RPMI8226 (cell line): ENCODE results near the gene MYLK.

Experiments
- DNase-seq: peaks from one replicate; pipeline ENCODE4 v3.0.0-alpha.2; 2015

MYLK gene

DNA sequence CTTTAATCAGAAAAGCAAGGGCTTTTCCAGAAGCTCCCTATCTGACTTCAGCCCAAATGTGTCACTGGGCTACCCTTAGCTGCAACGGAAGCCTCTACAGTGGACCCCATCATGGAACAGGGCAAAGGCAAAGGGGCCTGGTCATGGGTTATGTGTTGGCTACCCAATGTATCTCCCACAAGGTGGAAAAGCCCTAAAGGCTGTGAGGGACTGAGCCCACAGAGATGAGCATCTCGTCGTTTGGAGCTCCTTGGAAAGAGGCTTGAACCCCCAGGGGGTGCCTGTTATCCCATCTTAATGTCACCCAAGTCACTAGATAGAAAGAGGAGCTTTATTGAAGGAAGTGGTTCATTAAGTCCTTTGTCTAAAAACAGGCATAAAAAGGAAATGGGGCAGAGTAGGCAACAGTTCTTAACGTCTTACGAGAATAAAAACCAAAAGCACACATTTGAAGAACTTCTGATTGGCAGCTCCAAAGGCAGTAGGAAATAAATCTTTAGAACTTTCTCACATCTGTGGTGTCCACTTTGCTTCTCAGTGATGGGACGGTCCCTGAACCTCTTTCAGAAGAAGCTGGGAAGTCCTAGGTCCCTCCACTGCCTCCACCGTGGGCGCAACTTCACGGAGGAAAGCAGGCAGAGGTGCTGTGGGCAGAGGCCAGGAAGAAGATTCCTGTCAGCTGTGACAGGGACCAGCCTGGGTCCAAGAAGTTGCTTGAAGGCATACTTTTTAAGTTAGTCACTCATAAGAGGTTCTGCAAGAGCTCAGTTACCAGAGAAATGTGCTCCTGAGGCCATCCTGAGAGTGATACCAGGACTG, 93.7 kb downstream of the MYLK start:
- no peak for DNase-seq

DNA sequence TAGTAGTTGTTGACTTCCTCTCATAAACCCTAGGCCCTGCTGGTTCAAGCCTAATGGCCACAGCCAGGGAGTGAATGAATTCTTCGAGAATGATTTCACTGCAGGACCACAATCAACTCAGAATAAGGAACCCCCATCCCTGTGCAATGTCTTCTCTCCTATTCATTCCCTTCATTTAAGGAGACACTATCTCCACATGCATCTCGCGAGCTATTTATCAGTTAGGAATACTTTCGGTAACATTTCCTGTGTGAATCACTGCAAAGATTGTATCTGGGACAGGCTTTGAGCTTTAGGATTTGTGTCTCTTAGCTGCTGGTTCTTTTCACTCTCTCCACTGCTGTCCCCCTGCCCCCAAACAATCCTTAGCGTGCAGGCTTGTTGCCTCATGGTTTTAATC, 94.4 kb downstream of the MYLK start:
- DNase-seq = no peak

- DNase-seq = no peak
These were observed 95.0 kb downstream of the MYLK start for GRCh38 chr3:123789160-123789559.

- DNase-seq = no peak
These were observed 95.4 kb downstream of the MYLK start for GRCh38 chr3:123788710-123789109.

DNA sequence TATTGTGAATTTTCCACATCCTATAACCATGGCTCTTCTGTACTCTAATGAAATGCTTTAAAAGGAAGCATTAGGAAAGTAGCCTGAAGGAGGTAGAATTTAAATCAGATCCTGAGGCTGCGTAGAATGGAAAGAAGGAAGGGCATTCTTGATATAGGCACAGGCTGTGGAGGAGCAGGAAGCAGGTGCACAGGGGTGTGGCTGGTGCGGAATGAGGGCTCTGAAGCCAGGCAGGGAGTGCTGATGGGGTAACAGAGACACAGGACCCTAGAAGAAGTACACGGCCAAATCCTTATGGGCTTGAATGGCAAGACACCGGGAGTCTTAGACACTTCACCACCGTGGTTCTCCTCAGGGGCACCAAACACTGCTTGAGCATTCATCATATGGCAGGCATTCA, 97.0 kb downstream of the MYLK start:
- DNase-seq = no peak

- no peak for DNase-seq
These were observed 98.5 kb downstream of the MYLK start for GRCh38 chr3:123785602-123786001.

- no peak for DNase-seq
These were observed 100.3 kb downstream of the MYLK start for GRCh38 chr3:123783811-123784210.

GRCh38 chr3:123783050-123783689, 101.0 kb downstream of the MYLK start:
- no peak for DNase-seq

DNA sequence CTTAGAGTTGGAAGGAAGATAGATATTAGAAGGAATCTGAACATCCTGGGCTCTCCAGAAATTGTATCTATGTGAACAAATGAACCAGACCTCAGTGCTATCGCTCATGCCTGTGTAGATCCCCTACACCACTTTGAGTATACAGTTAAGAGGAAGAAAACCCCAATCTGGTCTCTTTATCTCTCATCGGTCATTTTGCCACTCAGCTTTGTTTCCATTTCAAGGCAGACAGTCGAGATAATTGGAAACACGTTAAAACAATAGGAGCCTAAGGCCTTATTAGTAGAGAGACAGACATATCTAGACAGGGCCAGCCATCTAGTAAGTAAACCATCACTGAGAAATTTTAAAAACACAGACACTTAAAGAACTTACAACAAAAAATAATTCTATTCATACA, 101.6 kb downstream of the MYLK start:
- no peak for DNase-seq

GRCh38 chr3:123781571-123782275, 102.4 kb downstream of the MYLK start:
- DNase-seq = no peak

DNA sequence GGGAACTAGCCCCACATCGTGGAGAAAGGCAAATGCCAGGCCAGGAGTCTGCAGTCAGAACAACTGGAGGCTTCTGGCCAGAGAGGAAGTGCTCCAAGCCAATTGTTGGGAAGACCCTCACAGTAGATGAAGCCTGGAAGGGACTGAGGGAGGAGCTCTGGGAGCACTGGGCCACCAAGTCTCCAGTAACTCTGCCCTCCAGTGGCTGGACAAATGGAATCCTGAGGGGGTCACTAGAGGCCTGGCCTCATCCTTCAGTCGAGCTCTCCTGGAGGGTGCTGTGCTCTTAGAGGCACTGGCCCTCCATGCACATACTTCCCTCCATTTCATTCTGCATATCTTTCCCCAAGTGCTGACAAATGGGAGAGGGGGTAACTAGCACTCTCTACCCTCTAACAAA, 103.0 kb downstream of the MYLK start:
- no peak for DNase-seq

DNA sequence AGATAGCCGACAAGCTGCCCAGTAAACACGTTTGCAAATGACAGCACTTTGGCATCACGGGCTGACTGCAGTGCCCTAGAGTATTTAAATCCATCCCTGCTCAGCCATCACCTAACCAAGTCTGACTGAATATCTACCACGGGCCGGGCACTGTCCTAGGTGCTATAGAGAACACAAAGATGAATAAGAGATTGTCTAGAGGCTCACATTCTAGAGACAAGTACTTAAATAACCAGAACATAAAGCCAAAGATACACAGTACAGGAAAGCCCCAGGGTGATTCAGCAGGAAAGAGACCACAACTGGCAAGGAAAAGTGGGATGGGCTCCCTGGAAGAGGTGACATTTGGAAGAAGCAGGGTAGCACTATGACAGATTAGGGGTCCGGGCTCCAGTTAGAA, 103.5 kb downstream of the MYLK start:
- DNase-seq = no peak

- DNase-seq = no peak
These were observed 104.4 kb downstream of the MYLK start for GRCh38 chr3:123779655-123780231.

DNA sequence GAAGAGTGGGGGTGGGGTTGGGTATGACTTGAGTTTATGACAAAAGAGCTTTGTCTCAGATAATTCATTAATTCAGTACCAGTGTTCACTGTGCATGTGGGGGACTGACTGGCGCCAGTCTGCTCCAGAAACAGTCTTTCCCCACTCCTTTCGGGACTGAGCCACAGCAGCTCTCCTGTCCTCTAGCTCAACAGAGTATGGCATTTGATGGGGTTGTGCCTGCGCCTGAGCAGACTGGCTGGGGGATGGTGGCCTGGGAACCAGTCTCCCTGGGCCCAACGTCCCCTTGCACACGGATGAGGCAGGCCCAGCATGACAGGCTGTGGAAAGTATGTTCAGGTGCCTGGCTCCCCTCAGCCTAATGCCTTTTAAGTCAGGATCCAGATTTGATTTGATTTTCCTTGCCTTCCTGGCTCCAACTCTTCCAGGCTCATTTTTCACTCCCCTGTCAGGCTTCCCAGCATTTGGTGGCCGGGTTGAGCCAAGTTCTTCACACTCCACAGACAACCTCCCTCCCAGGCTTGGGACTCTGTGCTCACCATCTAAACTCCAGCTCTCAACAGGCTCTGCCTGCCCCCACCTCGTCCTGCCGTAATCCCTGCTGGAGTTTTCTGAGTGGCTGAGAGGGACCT, 105.0 kb downstream of the MYLK start:
- no peak for DNase-seq

- DNase-seq = no peak
These were observed 105.6 kb downstream of the MYLK start for GRCh38 chr3:123778525-123778924.

DNA sequence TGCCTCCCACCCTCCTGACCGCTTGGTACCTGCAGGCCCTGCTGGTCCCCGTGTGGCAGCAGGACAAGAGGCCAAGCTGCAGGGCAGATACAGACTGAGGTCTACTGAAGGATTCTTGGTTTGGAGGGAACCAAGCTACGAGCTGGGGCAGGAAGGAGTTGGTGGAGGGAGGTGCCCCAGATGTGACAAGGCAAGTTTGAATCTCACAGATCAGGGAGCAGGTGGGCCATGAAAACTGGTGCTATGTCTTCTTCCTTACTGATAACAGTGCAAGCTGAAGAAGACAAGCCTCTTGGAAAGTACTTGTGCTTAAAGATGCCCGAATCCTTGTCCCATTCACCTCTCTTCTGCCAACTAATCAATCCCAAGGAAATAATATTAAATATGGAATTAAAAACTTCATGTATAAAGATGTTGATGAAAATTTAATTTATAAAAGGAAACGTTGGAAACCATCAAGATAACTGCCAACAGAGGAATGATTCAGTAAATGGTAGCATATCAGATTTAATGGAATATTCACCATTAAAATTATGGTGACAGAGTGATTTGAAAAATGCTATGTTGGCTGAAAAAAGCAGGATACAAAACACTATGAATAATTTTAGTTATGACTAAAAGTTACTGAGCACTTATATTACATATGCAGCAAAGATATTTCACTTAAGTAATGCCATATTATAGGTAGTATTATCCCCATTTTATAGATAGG, 107.9 kb downstream of the MYLK start:
- no peak for DNase-seq

DNA sequence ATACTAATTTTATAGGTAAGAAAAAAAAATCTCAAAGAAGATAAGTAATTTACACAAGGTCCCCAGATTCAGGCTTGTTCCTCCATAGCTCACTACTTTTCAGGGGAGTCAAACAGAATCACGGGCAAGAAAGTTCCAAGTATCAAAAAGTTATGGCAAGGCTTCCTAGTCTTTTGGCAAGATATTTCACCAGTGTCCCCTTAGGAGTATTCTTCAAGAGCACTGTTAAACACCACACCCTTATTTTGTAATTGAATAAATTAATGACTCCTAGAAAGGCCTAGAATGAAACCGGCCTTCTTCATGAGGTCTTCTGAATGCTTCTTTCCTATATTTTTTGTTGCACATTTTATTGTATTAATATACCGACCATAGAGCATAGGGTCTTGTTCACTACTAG, 109.7 kb downstream of the MYLK start:
- no peak for DNase-seq

DNA sequence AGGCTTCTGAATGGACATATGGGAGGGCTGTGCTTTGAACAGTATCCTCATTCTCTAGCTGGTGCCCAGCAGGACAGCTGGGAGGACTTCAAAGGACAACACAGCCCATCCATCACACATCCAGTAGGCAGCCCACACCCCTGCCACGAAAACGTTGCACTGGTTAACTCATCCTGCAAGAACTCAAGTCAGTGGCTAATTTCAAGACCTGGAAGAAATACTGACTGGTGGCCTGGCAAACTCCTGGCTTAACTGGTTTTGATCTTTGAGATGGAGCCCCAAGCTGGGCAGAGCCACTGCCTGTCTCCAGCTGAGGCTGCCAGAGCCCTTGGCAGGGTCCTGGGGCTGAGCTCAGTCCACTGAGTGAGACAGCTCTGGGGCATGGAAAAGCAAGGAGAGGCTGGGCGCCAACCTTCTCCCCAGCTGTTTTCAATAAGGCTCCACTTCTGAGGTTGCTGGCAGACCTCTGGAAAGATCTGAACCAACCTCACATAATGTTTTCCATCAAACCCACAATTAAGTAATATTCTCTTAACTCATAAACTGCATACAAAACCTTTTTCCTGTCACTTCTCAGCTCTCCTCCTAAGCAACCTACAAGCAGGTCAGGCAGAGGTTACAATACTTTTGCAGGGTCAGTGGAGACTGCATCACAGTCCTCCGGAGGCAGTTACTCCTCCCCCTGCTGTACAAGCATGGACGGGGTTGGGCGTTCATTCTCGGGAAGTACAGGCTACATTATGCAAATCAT, 110.3 kb downstream of the MYLK start:
- no peak for DNase-seq

DNA sequence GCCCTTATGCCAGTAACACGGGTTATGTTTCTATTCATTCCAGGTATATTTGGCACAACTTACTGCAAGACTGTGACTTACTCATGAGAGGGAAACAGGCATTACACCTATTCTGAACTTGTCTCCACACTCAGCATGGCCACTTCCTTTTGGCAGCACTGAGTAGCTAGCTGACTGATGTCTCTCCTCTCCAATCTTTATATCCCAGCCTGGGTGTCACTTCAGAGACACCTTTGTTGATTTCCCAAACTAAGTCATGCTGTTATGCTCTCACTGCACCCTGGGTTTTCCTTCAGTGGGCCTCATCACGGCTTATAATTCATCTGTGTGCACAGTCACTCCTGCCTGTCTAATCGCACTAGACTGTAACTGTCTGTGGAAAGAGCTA, 114.8 kb downstream of the MYLK start:
- no peak for DNase-seq

DNA sequence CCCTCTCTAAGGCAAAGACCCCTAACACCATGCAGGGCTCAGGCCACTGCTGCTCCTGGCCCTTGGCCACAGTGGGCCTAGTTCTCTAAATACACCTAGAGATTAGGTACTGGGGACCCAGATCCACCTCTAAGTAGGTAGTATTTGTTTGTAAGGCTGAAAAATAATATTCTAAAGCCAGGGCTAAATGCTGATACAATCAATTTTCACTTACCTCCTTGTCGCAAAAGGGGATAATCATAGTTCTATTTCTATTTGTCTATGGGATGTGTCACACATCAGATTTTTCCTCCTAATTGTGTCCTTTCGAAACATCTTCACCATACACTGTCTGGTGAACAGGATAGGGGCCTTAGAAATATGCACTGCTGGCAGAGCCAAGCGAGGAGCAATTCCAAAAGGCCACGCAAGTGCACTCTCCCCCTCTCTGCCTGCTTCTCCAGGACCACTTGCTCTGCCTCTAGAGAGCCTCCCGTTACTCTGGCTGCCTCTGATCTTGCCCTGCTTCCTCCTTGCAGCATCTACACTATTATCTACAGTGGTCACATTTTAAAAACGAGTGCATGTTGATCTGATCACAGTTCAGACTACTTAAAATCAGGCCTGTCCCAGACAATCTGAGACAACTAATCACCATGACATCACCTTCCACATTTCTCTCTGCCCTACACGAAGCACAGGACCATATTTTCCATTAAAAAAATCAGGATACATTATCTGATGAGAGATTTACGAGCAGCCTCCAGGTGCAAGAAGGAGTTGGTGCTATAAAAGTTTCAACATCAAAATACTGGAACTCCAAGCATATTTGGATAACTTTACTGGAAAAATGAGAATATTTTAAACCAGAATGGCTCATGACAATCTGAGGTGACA, 115.4 kb downstream of the MYLK start:
- DNase-seq = no peak
